ENCODE results near the gene FGF2. TPM values are rescaled to one million over a fixed set of nuclear protein-coding genes. Genes with fewer than 3 reads are reported as not detected.

FGF2 gene
- polyA plus RNA-seq, 1 of the 3 experiments (the other 2 are of a cell fraction), result 11.1 TPM

GRCh38 chr4:122898370-122899150 lies 71.9 kb downstream of the FGF2 start (continued):
- TF ChIP-seq REST (IDR thresholded peaks at IDR 0.05; ENCODE audit: low read depth, low read length), result peak; percentile 35; the same call in 1 of the 2 replicates
- TF ChIP-seq MXI1 (IDR thresholded peaks at IDR 0.05; ENCODE audit: low read depth, low read length), result no peak
- TF ChIP-seq RAD21 (IDR thresholded peaks at IDR 0.05; ENCODE audit: low read length), result no peak
- TF ChIP-seq FOXJ3 (CRISPR knock-in tag; IDR thresholded peaks at IDR 0.05), result no peak
- TF ChIP-seq USF1 (IDR thresholded peaks at IDR 0.05; ENCODE audit: borderline replicate concordance, low read depth), result peak; percentile 85
- no peak for TF ChIP-seq TAF1 (IDR thresholded peaks at IDR 0.05; ENCODE audit: borderline replicate concordance, low read depth, low read length)
- TF ChIP-seq ELF1 (IDR thresholded peaks at IDR 0.05), result 0 out of 2 replicates have a peak, but pooled peaks have one; percentile 32
- no peak for TF ChIP-seq RCOR1 (IDR thresholded peaks at IDR 0.05; ENCODE audit: low read length)
- TF ChIP-seq FOSL2 (IDR thresholded peaks at IDR 0.05; ENCODE audit: borderline replicate concordance, low read depth), result peak; percentile 91
- peak; percentile 96 for TF ChIP-seq JUND (IDR thresholded peaks at IDR 0.05)
- TF ChIP-seq GATA2 (CRISPR knock-in tag; IDR thresholded peaks at IDR 0.05), result no peak
- peak; percentile 69; the same call in 1 of the 2 replicates for TF ChIP-seq POLR2AphosphoS5 (IDR thresholded peaks at IDR 0.05; ENCODE audit: low read depth, low read length)
- peak; percentile 91 for TF ChIP-seq TCF12 (IDR thresholded peaks at IDR 0.05)
- TF ChIP-seq CHD2 (IDR thresholded peaks at IDR 0.05; ENCODE audit: low read length, partially characterized antibody), result no peak
- TF ChIP-seq GABPA (IDR thresholded peaks at IDR 0.05; ENCODE audit: low read depth), result no peak
- TF ChIP-seq PBX3 (IDR thresholded peaks at IDR 0.05), result peak; percentile 85
- no peak for TF ChIP-seq CTCF (IDR thresholded peaks at IDR 0.05)
- no peak for TF ChIP-seq EZH2phosphoT487 (IDR thresholded peaks at IDR 0.05; ENCODE audit: borderline replicate concordance, low read depth)
- 0 out of 2 replicates have a peak, but pooled peaks have one; percentile 4 for TF ChIP-seq MEF2A (IDR thresholded peaks at IDR 0.05; ENCODE audit: borderline replicate concordance, low read depth)
- peak; percentile 60; the same call in 1 of the 2 replicates for TF ChIP-seq MAX (IDR thresholded peaks at IDR 0.05; ENCODE audit: low read depth)
- no peak for TF ChIP-seq ZBTB33 (IDR thresholded peaks at IDR 0.05; ENCODE audit: borderline replicate concordance, low read depth)
- TF ChIP-seq SIN3A (IDR thresholded peaks at IDR 0.05; ENCODE audit: borderline replicate concordance, low read depth, low read length), result peak; percentile 76; the same call in 1 of the 2 replicates

Measured in SK-N-SH (cell line).